ENCODE data around the gene ARMC9. TPM values are rescaled to one million over a fixed set of nuclear protein-coding genes. Genes with fewer than 3 reads are reported as not detected.

ARMC9 gene
- total and polyA plus RNA-seq, 2 of the 13 experiments (the other 11 are each of a cell fraction or from before 2014, with no cell fraction given): 9.1 to 12.8 TPM

- TF ChIP-seq HNF1A (IDR thresholded peaks at IDR 0.05; ENCODE audit: low read depth) (no peak), HNF1A (CRISPR knock-in tag; IDR thresholded peaks at IDR 0.05; ENCODE audit: borderline replicate concordance) (no peak), ZNF792 (CRISPR knock-in tag; IDR thresholded peaks at IDR 0.05) (peak; percentile 40; the same call in 1 of the 2 replicates), SAP130 (CRISPR knock-in tag; IDR thresholded peaks at IDR 0.05; ENCODE audit: low read depth) (no peak), ZNF101 (CRISPR knock-in tag; IDR thresholded peaks at IDR 0.05; ENCODE audit: borderline replicate concordance, low read depth) (no peak), FOXA3 (CRISPR knock-in tag; IDR thresholded peaks at IDR 0.05) (peak; percentile 60), JUNB (CRISPR knock-in tag; IDR thresholded peaks at IDR 0.05; ENCODE audit: borderline replicate concordance) (no peak), FOXA1 (IDR thresholded peaks at IDR 0.05) (no peak), FOXA1 (CRISPR knock-in tag; IDR thresholded peaks at IDR 0.05) (0 out of 2 replicates have a peak, but pooled peaks have one; percentile 39), PREB (CRISPR knock-in tag; IDR thresholded peaks at IDR 0.05) (no peak), STAG1 (CRISPR knock-in tag; IDR thresholded peaks at IDR 0.05) (peak; percentile 89), PBX2 (CRISPR knock-in tag; IDR thresholded peaks at IDR 0.05) (no peak), TARDBP (CRISPR knock-in tag; IDR thresholded peaks at IDR 0.05) (peak; percentile 41; the same call in 1 of the 2 replicates), GATAD2A (CRISPR knock-in tag; IDR thresholded peaks at IDR 0.05) (0 out of 2 replicates have a peak, but pooled peaks have one; percentile 47), ZNF280D (CRISPR knock-in tag; IDR thresholded peaks at IDR 0.05) (0 out of 2 replicates have a peak, but pooled peaks have one; percentile 22), BCL6 (CRISPR knock-in tag; IDR thresholded peaks at IDR 0.05) (no peak; the same call in 1 of the 2 replicates), NR2F6 (IDR thresholded peaks at IDR 0.05) (peak; percentile 58), NR2F6 (CRISPR knock-in tag; IDR thresholded peaks at IDR 0.05) (peak; percentile 76), ZNF121 (CRISPR knock-in tag; IDR thresholded peaks at IDR 0.05) (peak; percentile 76), KLF16 (CRISPR knock-in tag; IDR thresholded peaks at IDR 0.05) (peak in 1 of 2 experiments; percentile 36; a peak in 1 of 4 replicates), SALL1 (CRISPR knock-in tag; IDR thresholded peaks at IDR 0.05) (peak; percentile 66; the same call in 1 of the 2 replicates)
These were observed 98.9 kb downstream of the ARMC9 start (continued) for GRCh38 chr2:231297108-231297908.

Measured in HepG2 (cell line).